T-cell (primary cell): Measurements from ENCODE around the gene DMAP1. TPM values are rescaled to one million over a fixed set of nuclear protein-coding genes. Genes with fewer than 3 reads are reported as not detected.

ENCODE experiments used
- ATAC-seq, 4 experiments: fragments of 200-7000 bp in 3 of 4; fragments of 150-1000 bp in 1 of 4; cut with Tn5 transposase; replicated peaks in 1 of 4; 1 replicate in 3 of 4; 2 replicates in 1 of 4; pipeline ENCODE4 v1.10.0; 2021; ENCODE audit warnings: moderate library complexity in 3 of 4, mild to moderate bottlenecking in 2 of 4, moderate number of reproducible peaks in 1 of 4
- CTCF ChIA-PET, 2 donors: fragments of 300-600 bp; sonication (Branson Sonifier 250); formaldehyde crosslinking; loops; one replicate each; lab custom pipeline; 2022; ENCODE audit warnings: antibody characterized with exemption in 2 of 2; lab: Charles Lee
- POLR2A ChIA-PET, 2 donors: fragments of 300-600 bp; sonication (Branson Sonifier 250); formaldehyde crosslinking; loops; one replicate each; lab custom pipeline; 2022; ENCODE audit warnings: antibody characterized with exemption in 2 of 2; lab: Charles Lee
- DNase-seq, 35 experiments: peaks; one replicate each; pipeline versions ENCODE4 v3.0.0 to v3.0.0-alpha.2; 2013 to 2023
- H3K27ac ChIP-seq: one replicate; pipeline ENCODE4 v1.5.1; 2013; ENCODE audit warnings: low read length
- H3K27me3 ChIP-seq, 2 experiments: replicated peaks in 1 of 2; 1 replicate in 1 of 2; 2 replicates in 1 of 2; pipeline versions ENCODE4 v1.6.1 to v1.7.0; 2013; ENCODE audit warnings: low read length in 1 of 2, mixed read lengths in 1 of 2; ENCODE audit not compliant: control insufficient read depth in 2 of 2, insufficient read depth in 2 of 2; ENCODE audit errors: extremely low read depth in 1 of 2
- H3K36me3 ChIP-seq, 2 donors: 1 replicate in 1 of 2; 2 replicates in 1 of 2; pipeline versions ENCODE4 v1.6.1 to v1.7.0; 2013; ENCODE audit warnings: low read length in 1 of 2; ENCODE audit not compliant: control insufficient read depth in 2 of 2, insufficient read depth in 1 of 2; ENCODE audit errors: extremely low read depth in 1 of 2
- H3K4me1 ChIP-seq, 2 experiments: 1 replicate in 1 of 2; 2 replicates in 1 of 2; pipeline versions ENCODE4 v1.6.1 to v1.7.0; 2013; ENCODE audit warnings: low read length in 2 of 2, mixed read lengths in 1 of 2; ENCODE audit not compliant: insufficient read depth in 2 of 2, control insufficient read depth in 1 of 2; ENCODE audit errors: extremely low read depth in 1 of 2
- H3K4me3 ChIP-seq, 2 donors: 1 replicate in 1 of 2; 2 replicates in 1 of 2; pipeline versions ENCODE4 v1.5.1 to v1.7.0; 2013; ENCODE audit warnings: mild to moderate bottlenecking in 2 of 2, low read length in 1 of 2, moderate library complexity in 1 of 2; ENCODE audit not compliant: control insufficient read depth in 1 of 2; ENCODE audit errors: extremely low read depth in 1 of 2
- H3K9me3 ChIP-seq: 2 replicates; pipeline ENCODE4 v1.7.0; 2013
- H3K27ac Mint-ChIP-seq, 2 donors: one replicate each; pipeline ENCODE4 v1.8.0; 2020 to 2021; ENCODE audit warnings: mild to moderate bottlenecking in 2 of 2, mixed read lengths in 2 of 2
- H3K27me3 Mint-ChIP-seq, 2 donors: one replicate each; pipeline ENCODE4 v1.8.0; 2021 to 2022; ENCODE audit warnings: mixed read lengths in 2 of 2
- H3K36me3 Mint-ChIP-seq: one replicate; pipeline ENCODE4 v1.8.0; 2021; ENCODE audit warnings: mixed read lengths
- H3K4me1 Mint-ChIP-seq, 3 donors: one replicate each; pipeline ENCODE4 v1.8.0; 2020 to 2022; ENCODE audit warnings: mixed read lengths in 3 of 3, mild to moderate bottlenecking in 1 of 3
- H3K4me3 Mint-ChIP-seq, 3 donors: one replicate each; pipeline ENCODE4 v1.8.0; 2020 to 2022; ENCODE audit warnings: mild to moderate bottlenecking in 3 of 3, mixed read lengths in 3 of 3, moderate library complexity in 3 of 3
- H3K9me3 Mint-ChIP-seq, 3 donors: one replicate each; pipeline ENCODE4 v1.8.0; 2020 to 2022; ENCODE audit warnings: mixed read lengths in 3 of 3
- WGBS: methylation state at CpG from one replicate; pipeline ENCODE4 v1.1.5; 2013; ENCODE audit warnings: missing lambda C conversion rate; ENCODE audit not compliant: insufficient coverage; 5-methylcytosine and 5-hydroxymethylcytosine counted together
- total RNA-seq, 35 experiments: library from RNA in 6 of 35; stranded (reverse) in 6 of 35; fragments of 120-200 nt in 1 of 35; gene quantifications; one replicate each; pipeline versions ENCODE4 v1.2.1 to v1.2.4 and lab custom pipeline; 2013 to 2026

Gene DMAP1
- total RNA-seq, 5 donors from 2014 or later (not counting 1 experiment from before 2014, with no cell fraction given): 60.3 to 79.9 (median 75.3) TPM

DNA sequence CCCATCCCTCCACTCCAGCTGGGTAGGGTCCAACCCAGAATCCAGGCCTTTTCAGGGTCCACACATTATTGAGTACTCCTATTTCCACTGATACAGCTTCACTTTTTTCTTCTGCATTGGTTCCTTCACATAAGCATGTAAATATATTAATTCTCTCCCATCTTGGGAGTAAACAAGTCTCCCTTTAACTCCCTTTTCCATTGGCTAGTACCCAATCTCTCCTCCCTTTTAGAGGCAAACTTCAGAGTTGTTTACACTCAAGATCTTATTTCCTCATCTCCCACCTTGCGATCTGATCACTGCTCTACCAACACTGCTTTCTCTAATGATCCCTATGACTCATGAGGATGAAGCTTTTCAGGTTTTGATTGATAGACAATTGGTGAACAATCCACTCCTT lies 20.3 kb downstream of the DMAP1 start:
- DNase-seq: no peak
- Histone ChIP-seq H3K9me3 (no peaks in the 10 kb centered on the region), H3K36me3 (peaks cover 0 to 10% of the 10 kb centered on the region in 2 donors), H3K4me3 (no peak overlapping the region), H3K27me3 (no peaks in the 10 kb centered on the region), H3K27ac (no peak overlapping the region), H3K4me1 (peaks cover 0 to 5% of the 10 kb centered on the region in 2 experiments)
- no peak for ATAC-seq
- Mint-ChIP-seq H3K27me3 (no peaks in the 10 kb centered on the region), H3K27ac (no peak overlapping the region), H3K4me3 (no peak overlapping the region), H3K36me3 (peaks cover 31% of the 10 kb centered on the region), H3K9me3 (no peaks in the 10 kb centered on the region), H3K4me1 (peaks cover 5 to 8% (median 5%) of the 10 kb centered on the region in 3 donors)
- POLR2A ChIA-PET: no interaction called here
- CTCF ChIA-PET: no interaction called here
- WGBS: no CpG with 5 or more reads among the region's 1 CpG

DNA sequence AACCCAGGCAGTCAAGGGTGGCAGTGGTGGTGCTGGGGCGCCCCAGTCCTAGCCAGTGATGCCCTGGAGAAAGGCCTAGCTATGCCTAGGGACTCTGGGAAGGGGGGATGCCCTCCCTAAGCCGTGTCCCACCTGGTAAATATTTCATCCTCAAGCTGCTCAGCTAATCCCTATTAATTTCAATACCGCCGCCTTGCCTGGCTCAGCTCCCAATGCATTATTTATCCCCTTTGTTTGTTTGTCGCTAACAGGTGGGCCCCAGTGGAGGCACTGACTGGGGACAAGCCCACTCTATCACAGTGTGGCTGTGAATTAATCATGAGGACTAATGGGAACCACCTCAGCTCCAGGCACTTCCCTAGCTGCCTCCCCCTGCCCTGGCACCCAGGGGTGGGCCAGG lies 22.5 kb downstream of the DMAP1 start:
- H3K27ac Mint-ChIP-seq: no peak overlapping the region
- WGBS: 100% methylated on average over 1 of the region's 5 CpGs
- Histone ChIP-seq H3K4me1 (peaks cover 0 to 15% of the 10 kb centered on the region in 2 experiments), H3K9me3 (no peaks in the 10 kb centered on the region), H3K27me3 (no peaks in the 10 kb centered on the region), H3K4me3 (no peak overlapping the region), H3K36me3 (peaks cover 0 to 7% of the 10 kb centered on the region in 2 donors), H3K27ac (no peak overlapping the region)
- no peak for ATAC-seq
- CTCF ChIA-PET: no interaction called here
- peaks cover 7 to 14% (median 12%) of the 10 kb centered on the region in 3 donors for H3K4me1 Mint-ChIP-seq
- H3K4me3 Mint-ChIP-seq: no peak overlapping the region
- peaks cover 30% of the 10 kb centered on the region for H3K36me3 Mint-ChIP-seq
- POLR2A ChIA-PET: no interaction called here
- H3K9me3 Mint-ChIP-seq: no peaks in the 10 kb centered on the region
- no peaks in the 10 kb centered on the region for H3K27me3 Mint-ChIP-seq
- no peak for DNase-seq

DNA sequence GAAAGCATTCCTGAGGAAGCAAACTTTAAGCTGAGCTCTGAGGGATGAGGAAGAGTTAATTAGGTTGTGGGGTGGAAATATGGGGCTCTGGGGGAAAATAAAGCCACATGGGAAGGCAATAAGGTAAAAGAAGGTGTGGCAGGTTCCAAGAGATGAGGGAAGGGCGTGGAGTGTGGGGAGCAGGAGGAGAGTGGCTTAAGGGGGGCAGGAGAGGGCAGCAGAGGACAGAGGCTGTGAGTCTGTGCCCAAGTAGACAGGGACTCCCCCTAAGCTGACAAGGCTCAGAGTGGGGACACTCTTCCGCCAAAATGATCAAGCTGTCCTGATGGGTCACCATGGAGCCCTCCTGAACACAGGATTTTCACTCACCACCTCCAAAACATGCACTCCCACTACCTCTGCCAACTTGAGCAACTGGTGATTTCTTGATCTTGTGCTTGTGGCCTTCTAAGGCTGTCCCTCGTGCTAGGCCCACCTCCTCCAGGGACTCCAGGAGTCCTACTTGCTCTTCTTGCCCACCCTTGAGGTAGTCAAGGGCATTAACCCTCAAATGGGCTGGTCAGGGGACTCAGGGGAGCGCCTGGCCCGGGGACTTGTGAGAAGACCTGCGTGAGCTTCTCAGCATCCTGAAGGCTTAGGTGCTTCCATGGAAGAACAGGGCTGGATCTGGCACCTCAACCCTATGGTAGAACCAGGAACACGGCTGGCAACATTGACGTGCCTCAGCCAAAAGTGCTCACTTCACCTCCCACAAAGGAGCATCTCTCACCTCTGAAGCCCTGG lies 23.4 kb downstream of the DMAP1 start:
- Histone ChIP-seq H3K4me3 (no peak overlapping the region), H3K9me3 (no peaks in the 10 kb centered on the region), H3K27me3 (no peaks in the 10 kb centered on the region), H3K36me3 (peaks cover 0 to 7% of the 10 kb centered on the region in 2 donors), H3K4me1 (peaks cover 0 to 15% of the 10 kb centered on the region in 2 experiments), H3K27ac (no peak overlapping the region)
- H3K27me3 Mint-ChIP-seq: no peaks in the 10 kb centered on the region
- no peak overlapping the region for H3K27ac Mint-ChIP-seq
- no peak for ATAC-seq
- DNase-seq: no peak
- WGBS: 89% methylated on average over 7 of the region's 8 CpGs
- H3K36me3 Mint-ChIP-seq: peaks cover 34% of the 10 kb centered on the region
- no peaks in the 10 kb centered on the region for H3K9me3 Mint-ChIP-seq
- peaks cover 7 to 19% (median 13%) of the 10 kb centered on the region in 3 donors for H3K4me1 Mint-ChIP-seq
- ChIA-PET POLR2A (no interaction called here), CTCF (no interaction called here)
- H3K4me3 Mint-ChIP-seq: no peak overlapping the region

DNA sequence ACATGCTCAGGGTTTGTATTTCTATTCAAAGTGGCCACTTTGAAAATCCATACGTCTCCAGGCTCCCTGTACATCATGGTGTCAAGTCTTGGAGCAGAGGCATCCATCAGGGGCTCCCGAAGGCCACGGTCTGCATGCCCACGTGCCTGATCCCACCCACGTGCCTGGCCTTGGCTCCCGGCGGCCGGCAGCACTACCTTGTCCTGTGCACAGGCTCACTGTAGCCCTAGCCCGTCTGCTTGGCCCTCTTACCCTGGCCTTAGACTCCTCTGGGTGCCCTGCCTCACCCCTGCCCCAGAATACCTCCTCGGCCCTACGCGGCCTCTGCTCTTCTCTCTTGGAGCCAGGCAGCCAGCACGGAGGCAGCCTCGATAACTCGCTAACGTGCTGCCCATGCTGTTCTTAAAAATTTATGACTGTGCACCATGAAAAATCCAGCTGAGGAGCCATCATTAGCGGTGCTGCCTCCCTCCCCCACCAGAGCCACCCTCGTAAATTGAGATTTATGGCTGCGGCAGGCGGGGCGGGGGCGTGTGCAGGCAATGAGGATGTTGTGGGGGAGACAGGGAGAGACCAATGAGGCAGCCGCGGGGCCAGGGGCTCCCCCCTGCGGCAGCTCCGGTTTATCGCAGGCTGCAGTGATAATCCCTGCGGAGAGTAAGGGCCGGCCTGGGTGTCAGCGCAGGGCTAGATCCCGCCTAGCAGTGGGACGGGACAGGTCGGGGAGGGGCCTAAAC lies 24.6 kb downstream of the DMAP1 start:
- Mint-ChIP-seq H3K27me3 (no peaks in the 10 kb centered on the region), H3K27ac (no peak overlapping the region), H3K4me3 (peak overlapping the region in 1 of 3 donors; percentile 56), H3K9me3 (no peaks in the 10 kb centered on the region), H3K36me3 (peaks cover 27% of the 10 kb centered on the region), H3K4me1 (peaks cover 7 to 24% (median 13%) of the 10 kb centered on the region in 3 donors)
- Histone ChIP-seq H3K4me3 (no peak overlapping the region), H3K9me3 (no peaks in the 10 kb centered on the region), H3K27ac (no peak overlapping the region), H3K4me1 (peaks cover 0 to 15% of the 10 kb centered on the region in 2 experiments), H3K27me3 (no peaks in the 10 kb centered on the region), H3K36me3 (peaks cover 0 to 7% of the 10 kb centered on the region in 2 donors)
- POLR2A ChIA-PET: no interaction called here
- peak; percentile 72 to 97 (median 78) for ATAC-seq
- 66% methylated on average over 25 of the region's 33 CpGs for WGBS
- DNase-seq: peak in 31 of 35 experiments; percentile 12 to 58 (median 33)
- CTCF ChIA-PET: interaction anchor here in 1 of 2 donors (1.9 kb wide), 1 partner anchor 25 kb away, joined by 4 read pairs; the partner anchor contains the start of gene DMAP1

DNA sequence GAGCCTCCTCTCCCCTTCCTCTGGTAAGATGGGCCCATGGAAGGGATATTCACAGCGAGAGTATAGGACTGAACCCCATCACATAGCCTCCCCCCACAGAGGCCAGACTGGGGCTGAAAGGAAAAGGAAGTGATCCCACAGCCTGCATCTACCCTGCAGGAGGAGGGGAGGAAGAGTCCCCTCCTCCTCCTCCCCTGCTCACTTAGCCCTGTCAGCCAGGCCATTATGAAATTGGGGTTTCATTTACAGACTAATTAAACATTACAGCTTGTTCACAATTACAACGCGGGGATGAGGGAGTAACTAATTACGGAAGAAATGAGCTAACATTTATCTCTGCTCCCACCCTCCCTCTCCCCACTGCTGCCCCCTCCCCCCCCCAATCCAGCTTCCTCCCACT lies 25.4 kb downstream of the DMAP1 start:
- ATAC-seq: no peak
- H3K27ac ChIP-seq: no peak overlapping the region
- Mint-ChIP-seq H3K9me3 (no peaks in the 10 kb centered on the region), H3K4me3 (no peak overlapping the region), H3K27ac (no peak overlapping the region), H3K27me3 (no peaks in the 10 kb centered on the region), H3K4me1 (peaks cover 7 to 24% (median 13%) of the 10 kb centered on the region in 3 donors), H3K36me3 (peaks cover 22% of the 10 kb centered on the region)
- ChIA-PET CTCF (interaction anchor here (0.7 to 1.9 kb wide), 4 partner anchors 11 to 340 kb away, joined by 3 to 4 read pairs (median 3); partner anchors contain the start of gene DMAP1 (in 1 of the 2)), POLR2A (no interaction called here)
- peaks cover 0 to 15% of the 10 kb centered on the region in 2 experiments for H3K4me1 ChIP-seq
- no peak for DNase-seq
- H3K9me3 ChIP-seq: no peaks in the 10 kb centered on the region
- H3K27me3 ChIP-seq: no peaks in the 10 kb centered on the region
- WGBS: no CpG with 5 or more reads among the region's 4 CpGs
- H3K36me3 ChIP-seq: peaks cover 5 to 7% of the 10 kb centered on the region in 2 donors
- H3K4me3 ChIP-seq: no peak overlapping the region

DNA sequence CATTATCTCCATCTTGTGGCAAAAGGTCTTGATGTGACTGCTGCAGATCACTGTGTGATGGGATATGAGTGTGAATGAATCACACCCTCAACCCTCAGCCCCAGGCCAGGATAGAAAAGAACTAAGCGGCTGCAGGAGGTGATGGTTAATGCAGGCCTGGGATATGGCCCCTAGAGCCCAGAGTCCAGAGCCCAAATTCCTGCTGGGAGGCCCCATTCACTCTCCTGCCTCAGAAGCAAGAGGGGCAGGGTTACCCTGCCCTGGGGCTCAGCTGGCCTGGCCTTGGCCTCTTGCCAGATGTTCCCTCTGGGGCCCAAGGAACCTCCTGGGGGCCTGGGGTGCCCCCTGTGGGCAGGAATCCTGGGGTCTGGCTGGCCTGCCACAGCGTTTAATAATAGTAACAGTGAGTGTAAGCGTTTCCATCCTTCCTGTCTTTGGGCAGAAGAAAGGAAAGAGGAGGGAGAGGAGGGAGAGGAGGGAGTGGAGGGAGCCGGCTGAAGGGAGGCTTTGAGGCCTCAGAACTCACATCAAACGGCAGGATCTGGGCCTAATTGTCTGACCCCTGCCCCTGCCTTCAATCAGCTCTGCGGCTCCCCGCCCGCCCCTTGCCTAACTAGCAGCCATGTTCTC lies 26.2 kb downstream of the DMAP1 start:
- POLR2A ChIA-PET: no interaction called here
- H3K27me3 ChIP-seq: no peaks in the 10 kb centered on the region
- Mint-ChIP-seq H3K27ac (no peak overlapping the region), H3K9me3 (no peaks in the 10 kb centered on the region), H3K4me1 (peaks cover 7 to 24% (median 13%) of the 10 kb centered on the region in 3 donors), H3K4me3 (no peak overlapping the region), H3K27me3 (no peaks in the 10 kb centered on the region), H3K36me3 (peaks cover 19% of the 10 kb centered on the region)
- no peaks in the 10 kb centered on the region for H3K9me3 ChIP-seq
- H3K36me3 ChIP-seq: peaks cover 7 to 8% of the 10 kb centered on the region in 2 donors
- no peak overlapping the region for H3K27ac ChIP-seq
- 58% methylated on average over 3 of the region's 8 CpGs for WGBS
- DNase-seq (no peak), ATAC-seq (no peak)
- CTCF ChIA-PET: interaction anchor here (0.7 to 1.2 kb wide), 4 partner anchors 12 to 392 kb away, joined by 3 to 5 read pairs (median 3); no protein-coding TSS in a partner anchor
- H3K4me1 ChIP-seq: peaks cover 0 to 15% of the 10 kb centered on the region in 2 experiments
- H3K4me3 ChIP-seq: no peak overlapping the region
